ENCODE measurements around the gene STIMATE. TPM values are rescaled to one million over a fixed set of nuclear protein-coding genes. Genes with fewer than 3 reads are reported as not detected.

Gene STIMATE
- total and polyA plus RNA-seq, 5 experiments from 2014 or later, result 5.1 to 26.5 (median 6.3) TPM

DNA sequence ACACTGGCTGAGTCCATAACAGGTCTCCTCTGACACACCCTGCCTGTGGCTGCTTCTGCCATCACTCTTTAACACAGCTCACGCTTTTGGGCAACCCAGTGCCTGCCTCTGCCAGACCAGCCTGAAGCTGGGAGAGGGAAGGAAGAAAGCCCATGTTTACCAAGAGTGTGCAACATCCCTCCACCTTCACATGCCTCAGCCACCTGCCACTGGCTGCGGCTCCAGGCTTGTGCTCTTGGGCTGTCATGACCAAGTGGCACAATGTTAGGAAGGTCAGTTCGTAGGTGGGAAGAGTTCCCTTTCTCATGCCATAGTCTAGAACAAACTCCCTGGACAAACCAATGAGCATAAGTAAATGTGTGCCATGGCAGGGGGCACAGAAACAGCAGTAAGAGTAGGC lies 20.3 kb downstream of the STIMATE start:
- H3K36me3 Mint-ChIP-seq, result peaks cover 0 to 14% (median 11%) of the 10 kb centered on the region in 3 donors
- POLR2A ChIA-PET, result no interaction called here
- no peaks in the 10 kb centered on the region for H3K27me3 Mint-ChIP-seq
- H3K27ac Mint-ChIP-seq, result no peak overlapping the region
- H3K4me3 Mint-ChIP-seq, result no peak overlapping the region
- peaks cover 18 to 45% (median 32%) of the 10 kb centered on the region in 4 donors for H3K4me1 Mint-ChIP-seq
- H3K9me3 Mint-ChIP-seq, result no peaks in the 10 kb centered on the region
- DNase-seq, result no peak
- no peak for ATAC-seq

- peaks cover 0 to 13% (median 12%) of the 10 kb centered on the region in 3 donors for H3K36me3 Mint-ChIP-seq
- ATAC-seq, result peak; percentile 58 to 66
- POLR2A ChIA-PET, result no interaction called here
Measured at GRCh38 chr3:52874864-52875587, 22.3 kb downstream of the STIMATE start.

GRCh38 chr3:52874160-52874701 lies 23.1 kb downstream of the STIMATE start:
- Mint-ChIP-seq H3K9me3 (no peaks in the 10 kb centered on the region), H3K4me1 (peaks cover 15 to 38% (median 34%) of the 10 kb centered on the region in 4 donors), H3K27ac (peak overlapping the region in 2 of 10 donors; percentile 6 to 63), H3K4me3 (no peak overlapping the region), H3K27me3 (no peaks in the 10 kb centered on the region), H3K36me3 (peaks cover 0 to 7% (median 6%) of the 10 kb centered on the region in 3 donors)
- DNase-seq (no peak), ATAC-seq (no peak)
- POLR2A ChIA-PET, result no interaction called here

More at GRCh38 chr3:52874864-52875587, 22.3 kb downstream of the STIMATE start:
- Mint-ChIP-seq H3K4me1 (peaks cover 20 to 42% (median 36%) of the 10 kb centered on the region in 4 donors), H3K4me3 (peak overlapping the region in 4 of 10 donors; percentile 8 to 37 (median 13)), H3K27ac (peak overlapping the region in 2 of 10 donors; percentile 63 to 67), H3K27me3 (no peaks in the 10 kb centered on the region), H3K9me3 (no peaks in the 10 kb centered on the region)
- DNase-seq, result peak in 1 of 10 donors; percentile 12

GRCh38 chr3:52873433-52874159 lies 23.8 kb downstream of the STIMATE start:
- Mint-ChIP-seq H3K36me3 (peaks cover 0 to 2% (median 2%) of the 10 kb centered on the region in 3 donors), H3K4me1 (peaks cover 15 to 38% (median 34%) of the 10 kb centered on the region in 4 donors), H3K4me3 (no peak overlapping the region), H3K27me3 (no peaks in the 10 kb centered on the region), H3K9me3 (no peaks in the 10 kb centered on the region), H3K27ac (peak overlapping the region in 1 of 10 donors; percentile 48)
- ATAC-seq (no peak), DNase-seq (no peak)
- POLR2A ChIA-PET, result no interaction called here

DNA sequence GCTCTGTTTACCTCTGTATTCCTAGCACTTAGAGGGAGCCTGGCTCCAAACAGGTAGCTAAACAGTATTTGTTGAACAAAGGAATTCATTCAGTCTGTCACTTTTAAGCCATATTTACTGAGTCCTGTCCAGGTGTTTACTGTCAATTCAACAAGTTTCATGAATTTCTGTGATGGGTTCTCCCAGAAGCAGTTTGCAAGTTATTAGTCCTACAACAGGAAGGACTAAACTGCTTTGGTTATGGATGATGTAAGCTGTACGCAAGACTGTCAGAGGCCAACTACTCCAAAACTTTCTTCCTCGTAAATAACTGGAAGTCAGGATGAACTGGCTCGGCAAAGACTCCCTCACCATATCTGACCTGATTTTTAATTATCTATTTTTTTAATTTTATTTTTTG lies 25.1 kb downstream of the STIMATE start:
- H3K9me3 Mint-ChIP-seq, result no peaks in the 10 kb centered on the region
- DNase-seq (no peak), ATAC-seq (no peak)
- no peak overlapping the region for H3K4me3 Mint-ChIP-seq
- peaks cover 0 to 2% (median 2%) of the 10 kb centered on the region in 3 donors for H3K36me3 Mint-ChIP-seq
- H3K4me1 Mint-ChIP-seq, result peaks cover 15 to 38% (median 32%) of the 10 kb centered on the region in 4 donors
- H3K27me3 Mint-ChIP-seq, result no peaks in the 10 kb centered on the region
- H3K27ac Mint-ChIP-seq, result peak overlapping the region in 1 of 10 donors; percentile 43
- POLR2A ChIA-PET, result interaction anchor here (0.6 kb wide), 1 partner anchor 130 kb away, joined by 7 read pairs; no protein-coding TSS in a partner anchor

DNA sequence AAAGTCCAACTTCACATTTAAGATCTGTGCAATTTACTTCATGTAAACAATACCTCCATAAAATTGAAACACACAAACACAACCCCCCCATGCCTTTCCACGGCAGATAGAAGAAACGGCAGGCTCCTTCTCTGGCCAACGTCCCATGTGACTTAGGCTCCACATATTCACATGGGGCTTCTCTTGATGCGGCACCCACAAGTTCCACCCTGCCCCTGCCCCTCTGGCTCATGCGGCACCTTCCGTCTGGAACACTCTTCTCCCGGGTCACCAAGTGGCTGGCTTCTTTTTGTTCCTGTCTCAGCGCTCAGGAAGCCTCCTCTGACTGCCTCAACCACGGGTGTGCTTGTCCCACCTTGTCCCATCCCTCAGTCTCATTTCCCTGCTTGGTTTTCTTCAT lies 25.6 kb downstream of the STIMATE start:
- H3K27me3 Mint-ChIP-seq, result no peaks in the 10 kb centered on the region
- POLR2A ChIA-PET, result interaction anchor here (0.6 kb wide), 1 partner anchor 145 kb away, joined by 3 read pairs; no protein-coding TSS in a partner anchor
- no peak for ATAC-seq
- no peak for DNase-seq
- H3K4me1 Mint-ChIP-seq, result peaks cover 15 to 36% (median 28%) of the 10 kb centered on the region in 4 donors
- H3K27ac Mint-ChIP-seq, result peak overlapping the region in 3 of 10 donors; percentile 30 to 56 (median 43)
- no peaks in the 10 kb centered on the region for H3K9me3 Mint-ChIP-seq
- H3K4me3 Mint-ChIP-seq, result no peak overlapping the region
- H3K36me3 Mint-ChIP-seq, result peaks cover 0 to 2% (median 2%) of the 10 kb centered on the region in 3 donors

DNA sequence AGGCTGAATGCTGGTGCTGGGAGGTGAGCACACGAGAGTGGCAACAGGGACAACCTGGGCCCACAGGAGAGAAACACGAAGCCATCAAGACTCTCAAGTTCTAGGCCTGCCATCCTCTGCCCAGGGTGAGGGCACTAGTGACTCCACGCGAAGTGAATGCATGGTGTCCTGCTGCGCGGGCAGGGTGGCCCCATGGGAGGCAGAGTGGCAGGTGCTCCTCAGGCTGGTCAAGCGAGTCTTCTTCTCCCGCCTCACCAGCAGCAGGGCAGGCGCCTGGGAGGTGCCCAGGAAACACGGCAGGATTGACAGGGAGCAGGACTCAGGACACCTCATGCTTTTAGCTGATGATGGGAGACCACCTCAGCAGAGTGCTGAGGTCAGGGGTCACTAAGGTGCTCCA lies 26.9 kb downstream of the STIMATE start:
- peaks cover 3 to 13% (median 5%) of the 10 kb centered on the region in 9 donors for H3K9me3 Mint-ChIP-seq
- POLR2A ChIA-PET, result no interaction called here
- H3K4me3 Mint-ChIP-seq, result no peak overlapping the region
- DNase-seq (no peak), ATAC-seq (no peak)
- H3K36me3 Mint-ChIP-seq, result peaks cover 8 to 14% (median 12%) of the 10 kb centered on the region in 3 donors
- H3K4me1 Mint-ChIP-seq, result peaks cover 14 to 24% (median 22%) of the 10 kb centered on the region in 4 donors
- no peaks in the 10 kb centered on the region for H3K27me3 Mint-ChIP-seq
- no peak overlapping the region for H3K27ac Mint-ChIP-seq

DNA sequence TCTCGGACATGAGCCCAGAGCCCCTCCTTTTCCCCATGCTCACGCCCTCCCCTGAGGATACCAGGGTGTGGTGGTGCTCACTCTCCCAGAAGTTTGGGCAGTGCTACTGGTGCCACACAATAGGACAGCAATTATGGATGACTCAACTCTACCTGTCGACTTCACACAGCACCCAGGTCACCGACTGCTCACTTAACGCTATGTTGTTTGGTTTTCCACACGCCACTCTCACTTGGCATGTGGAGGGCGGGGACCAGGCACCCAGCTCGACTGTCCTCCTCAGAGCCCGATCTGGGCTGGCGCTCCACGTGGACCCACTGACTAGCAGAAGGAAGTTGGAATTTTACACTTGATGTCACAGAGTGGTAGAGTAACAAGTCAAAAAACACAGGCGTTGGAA lies 30.9 kb downstream of the STIMATE start:
- DNase-seq (no peak), ATAC-seq (no peak)
- Mint-ChIP-seq H3K4me1 (peaks cover 1 to 22% (median 8%) of the 10 kb centered on the region in 4 donors), H3K36me3 (peaks cover 8 to 17% (median 15%) of the 10 kb centered on the region in 3 donors), H3K9me3 (peaks cover 3 to 20% (median 11%) of the 10 kb centered on the region in 9 donors), H3K27ac (no peak overlapping the region), H3K4me3 (no peak overlapping the region), H3K27me3 (no peaks in the 10 kb centered on the region)
- POLR2A ChIA-PET, result no interaction called here

GRCh38 chr3:52865994-52866393 lies 31.4 kb downstream of the STIMATE start:
- DNase-seq, result no peak
- POLR2A ChIA-PET, result no interaction called here
- Mint-ChIP-seq H3K4me3 (no peak overlapping the region), H3K36me3 (peaks cover 8 to 17% (median 15%) of the 10 kb centered on the region in 3 donors), H3K9me3 (peaks cover 3 to 20% (median 11%) of the 10 kb centered on the region in 9 donors), H3K4me1 (peaks cover 1 to 22% (median 7%) of the 10 kb centered on the region in 4 donors), H3K27ac (no peak overlapping the region), H3K27me3 (no peaks in the 10 kb centered on the region)
- ATAC-seq, result no peak

- H3K4me1 Mint-ChIP-seq, result peaks cover 0 to 25% (median 11%) of the 10 kb centered on the region in 4 donors
- POLR2A ChIA-PET, result interaction anchor here (1.4 kb wide), 1 partner anchor 36 kb away, joined by 3 read pairs; no protein-coding TSS in a partner anchor
- no peaks in the 10 kb centered on the region for H3K27me3 Mint-ChIP-seq
- peaks cover 0 to 16% (median 3%) of the 10 kb centered on the region in 9 donors for H3K9me3 Mint-ChIP-seq
- H3K27ac Mint-ChIP-seq, result peak overlapping the region in 3 of 10 donors; percentile 7 to 41 (median 24)
- H3K36me3 Mint-ChIP-seq, result peaks cover 0 to 11% (median 3%) of the 10 kb centered on the region in 3 donors
- ATAC-seq, result no peak
- no peak overlapping the region for H3K4me3 Mint-ChIP-seq
- peak in 1 of 10 donors; percentile 54 for DNase-seq
Measured at GRCh38 chr3:52860424-52860768, 37.0 kb downstream of the STIMATE start.

- DNase-seq (no peak), ATAC-seq (no peak)
- H3K4me1 Mint-ChIP-seq, result peaks cover 0 to 25% (median 11%) of the 10 kb centered on the region in 4 donors
- peak overlapping the region in 3 of 10 donors; percentile 7 to 41 (median 24) for H3K27ac Mint-ChIP-seq
- POLR2A ChIA-PET, result interaction anchor here (1.4 kb wide), 1 partner anchor 37 kb away, joined by 3 read pairs; no protein-coding TSS in a partner anchor
- H3K4me3 Mint-ChIP-seq, result no peak overlapping the region
- H3K9me3 Mint-ChIP-seq, result peaks cover 0 to 10% (median 0%) of the 10 kb centered on the region in 9 donors
- H3K27me3 Mint-ChIP-seq, result no peaks in the 10 kb centered on the region
- peaks cover 0 to 12% (median 0%) of the 10 kb centered on the region in 3 donors for H3K36me3 Mint-ChIP-seq
Measured at GRCh38 chr3:52859686-52860423, 37.5 kb downstream of the STIMATE start.

DNA sequence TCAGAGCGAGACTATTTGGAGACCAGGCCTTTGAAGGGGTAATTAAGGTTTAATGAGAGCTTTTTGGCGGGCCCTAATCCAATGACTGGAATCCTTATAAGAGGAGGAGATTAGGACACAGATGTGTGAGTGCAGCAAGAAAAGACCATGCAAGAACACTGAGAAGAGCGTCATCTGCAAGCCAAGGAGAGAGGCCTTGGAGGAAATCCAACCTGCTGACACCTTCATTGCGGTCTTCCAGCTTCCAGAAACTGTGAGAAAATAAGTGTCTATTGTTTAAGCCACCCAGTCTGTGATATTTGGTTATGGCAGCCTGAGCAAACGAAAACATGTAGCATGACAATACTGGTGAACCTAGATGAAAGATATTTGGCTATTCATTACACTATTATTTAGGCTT lies 39.5 kb downstream of the STIMATE start:
- no peaks in the 10 kb centered on the region for H3K9me3 Mint-ChIP-seq
- H3K4me1 Mint-ChIP-seq, result peaks cover 0 to 24% (median 11%) of the 10 kb centered on the region in 4 donors
- ATAC-seq (no peak), DNase-seq (no peak)
- H3K27ac Mint-ChIP-seq, result no peak overlapping the region
- H3K27me3 Mint-ChIP-seq, result no peaks in the 10 kb centered on the region
- no peak overlapping the region for H3K4me3 Mint-ChIP-seq
- POLR2A ChIA-PET, result no interaction called here
- peaks cover 0 to 16% (median 0%) of the 10 kb centered on the region in 3 donors for H3K36me3 Mint-ChIP-seq

Data from naive thymus-derived CD8-positive, alpha-beta T cell (primary cell).